Adrenal gland (tissue), 12 donors: ENCODE results near the gene PA2G4. TPM values are rescaled to one million over a fixed set of nuclear protein-coding genes. Genes with fewer than 3 reads are reported as not detected.

ENCODE experiments used
- DNase-seq, 7 donors: peaks; one replicate each; pipeline ENCODE4 v3.0.0-alpha.2; 2019 to 2020
- H3K27ac ChIP-seq, 5 donors: fragments of 200-600 bp; sonication (generic) in 4 of 5; 1 replicate in 3 of 5; 2 replicates in 2 of 5; pipeline versions ENCODE4 v1.5.1 to v1.8.0; 2016 to 2020; ENCODE audit warnings: mild to moderate bottlenecking in 1 of 5
- H3K27me3 ChIP-seq: fragments of 200-600 bp; 2 replicates; pipeline ENCODE4 v1.8.0; 2021
- H3K36me3 ChIP-seq, 2 donors: fragments of 200-600 bp; replicated peaks in 1 of 2; 1 replicate in 1 of 2; 2 replicates in 1 of 2; pipeline versions ENCODE4 v1.5.1 to v1.8.0; 2018 to 2022
- H3K4me1 ChIP-seq, 2 donors: fragments of 200-600 bp; replicated peaks in 1 of 2; 1 replicate in 1 of 2; 2 replicates in 1 of 2; pipeline versions ENCODE4 v1.5.1 to v1.8.0; 2018 to 2021
- H3K4me3 ChIP-seq, 4 donors: fragments of 200-600 bp; sonication (generic) in 3 of 4; one replicate each; pipeline ENCODE4 v1.5.1; 2016 to 2018
- H3K9me3 ChIP-seq, 3 donors: fragments of 200-600 bp; sonication (generic) in 1 of 3; replicated peaks in 1 of 3; 1 replicate in 2 of 3; 2 replicates in 1 of 3; pipeline versions ENCODE4 v1.5.1 to v1.8.0; 2016 to 2021
- CTCF ChIP-seq, 6 experiments: fragments of 450-650 bp in 4 of 6; fragments of 200-600 bp in 2 of 6; sonication (generic) in 1 of 6; IDR thresholded peaks; 1 replicate in 5 of 6; 2 replicates in 1 of 6; pipeline versions ENCODE4 v1.5.1 to v1.8.0; 2016 to 2021; ENCODE audit warnings: antibody characterized with exemption in 6 of 6, mild to moderate bottlenecking in 2 of 6, moderate library complexity in 1 of 6
- POLR2A ChIP-seq, 2 donors: fragments of 450-650 bp; IDR thresholded peaks; one replicate each; pipeline ENCODE4 v1.6.1; 2017; ENCODE audit warnings: antibody characterized with exemption in 2 of 2, mild to moderate bottlenecking in 2 of 2, moderate library complexity in 1 of 2
- WGBS, 4 donors: extraction: QIAGEN DNeasy Blood & Tissue Kit in 2 of 4; methylation state at CpG; one replicate each; pipeline versions ENCODE4 v1.1.5 to v1.1.7; 2013 to 2017; 5-methylcytosine and 5-hydroxymethylcytosine counted together
- intact Hi-C, 2 donors: fragments of 100-400 bp; cut with DNase I; formaldehyde crosslinking; loops; one replicate each; pipeline versions ENCODE4 v1.14.1 to v1.15.0; 2022 to 2023
- polyA plus RNA-seq, 3 donors: library from polyadenylated mRNA; stranded (reverse); fragments of 200-250 nt in 2 of 3; fragments of 350-450 nt in 1 of 3; fragmentation: Illumina TruSeq in 1 of 3; extraction: RNeasy Lipid Tissue Mini Kit (QIAGEN cat#74804) in 1 of 3; gene quantifications; one replicate each; pipeline ENCODE4 v1.2.3, GENCODE V29; 2013 to 2014
- total RNA-seq, 9 donors: library from RNA; depleted of rRNA in 4 of 9; stranded (reverse); fragments of >200 nt in 4 of 9; fragments of 120-200 nt in 1 of 9; fragmentation: NEBNext Ultra II Directional in 1 of 9; extraction: Animal tissue kit (Norgen Biotek cat#: 25700) in 1 of 9; gene quantifications; one replicate each; pipeline versions ENCODE4 v1.1.0 to v1.2.4, GENCODE V29; 2013 to 2023
- donor health status: healthy with polysubstance abuse.
- donor health status: Bipolar disorder and iron deficiency.
- donor health status: DM: yes; HTN: yes; CAD: no.
- donor health status: DM: no; HTN: no; CAD: no.
- donor health status: DM: no; HTN: no; CAD: no.
- donor health status: DM: yes; HTN: yes; CAD: no.

The PA2G4 gene
- total and polyA plus RNA-seq, 12 donors, result 64.1 to 252 (median 106) TPM

- WGBS, 4 donors, result 1 to 2% (median 1%) methylated on average over 10 to 50 of the region's 50 CpGs
- DNase-seq, result peak; percentile 82 to 95 (median 94)
- intact Hi-C loops, result no loop called here
- TF ChIP-seq POLR2A (IDR thresholded peaks at IDR 0.05) (peak in 1 of 2 donors; percentile 51), CTCF (IDR thresholded peaks at IDR 0.05) (peak; percentile 71 to 84 (median 78))
- H3K9me3 ChIP-seq, result no peaks in the 10 kb centered on the region
- peaks cover 7 to 11% of the 10 kb centered on the region in 2 donors for H3K4me1 ChIP-seq
- H3K36me3 ChIP-seq, result no peaks in the 10 kb centered on the region
- peak overlapping the region in 3 of 5 donors; percentile 70 to 81 (median 80) for H3K27ac ChIP-seq
- H3K4me3 ChIP-seq, result peak overlapping the region in 3 of 4 donors; percentile 4 to 53 (median 43)
- H3K27me3 ChIP-seq, result no peaks in the 10 kb centered on the region
Observed at GRCh38 chr12:56078931-56079722, 25.2 kb upstream of the PA2G4 start.

GRCh38 chr12:56079723-56080555 lies 24.4 kb upstream of the PA2G4 start, which contains the start of gene ERBB3:
Gene ERBB3 (plus strand): TSS chr12:56080165. CDS start chr12:56080301, 136 bp downstream.
- no peaks in the 10 kb centered on the region for H3K9me3 ChIP-seq
- DNase-seq, result peak; percentile 82 to 92 (median 88)
- H3K4me1 ChIP-seq, result peaks cover 7 to 11% of the 10 kb centered on the region in 2 donors
- TF ChIP-seq CTCF (IDR thresholded peaks at IDR 0.05), result peak in 2 of 6 experiments; percentile 23 to 40
- TF ChIP-seq POLR2A (IDR thresholded peaks at IDR 0.05), result no peak
- H3K27me3 ChIP-seq, result no peaks in the 10 kb centered on the region
- H3K4me3 ChIP-seq, result peak within 1 kb of the TSS in 3 of 4 donors; percentile 4 to 53 (median 43)
- 0 to 1% (median 1%) methylated on average over 29 to 59 of the region's 59 CpGs for WGBS, 4 donors
- H3K36me3 ChIP-seq, result no peaks in the 10 kb centered on the region
- intact Hi-C loops, result no loop called here
- peak within 1 kb of the TSS in 3 of 5 donors; percentile 70 to 81 (median 80) for H3K27ac ChIP-seq

- H3K27ac ChIP-seq, result no peak overlapping the region
- H3K27me3 ChIP-seq, result no peaks in the 10 kb centered on the region
- intact Hi-C loops, result no loop called here
- no peak for TF ChIP-seq CTCF (IDR thresholded peaks at IDR 0.05)
- no peak for TF ChIP-seq POLR2A (IDR thresholded peaks at IDR 0.05)
- H3K36me3 ChIP-seq, result no peaks in the 10 kb centered on the region
- peak overlapping the region in 1 of 4 donors; percentile 53 for H3K4me3 ChIP-seq
- H3K9me3 ChIP-seq, result no peaks in the 10 kb centered on the region
- peaks cover 7 to 11% of the 10 kb centered on the region in 2 donors for H3K4me1 ChIP-seq
- DNase-seq, result no peak
- WGBS, 4 donors, result 31 to 44% (median 36%) methylated on average over 6 to 20 of the region's 20 CpGs
Observed at GRCh38 chr12:56080556-56081138, 23.7 kb upstream of the PA2G4 start.
